Hepatocyte (in vitro differentiated cells): ENCODE data around the gene CTRB2. TPM values are rescaled to one million over a fixed set of nuclear protein-coding genes. Genes with fewer than 3 reads are reported as not detected.

ENCODE experiments used
- DNase-seq: peaks from one replicate; pipeline ENCODE4 v3.0.0-alpha.2; 2016; ENCODE audit warnings: low spot score
- H2AFZ ChIP-seq: fragments of 200-600 bp; sonication (generic); 2 replicates; pipeline ENCODE4 v1.6.0; 2016; ENCODE audit warnings: antibody characterized with exemption, mild to moderate bottlenecking
- H3K27ac ChIP-seq: fragments of 200-600 bp; sonication (generic); 2 replicates; pipeline ENCODE4 v1.5.1; 2016; ENCODE audit warnings: mild to moderate bottlenecking
- H3K27me3 ChIP-seq: fragments of 200-600 bp; sonication (generic); 2 replicates; pipeline ENCODE4 v1.6.1; 2016
- H3K36me3 ChIP-seq: fragments of 200-600 bp; sonication (generic); replicated peaks from 2 replicates; pipeline ENCODE4 v1.5.1; 2016; ENCODE audit warnings: low read depth; ENCODE audit not compliant: insufficient read depth
- H3K4me1 ChIP-seq: fragments of 200-600 bp; sonication (generic); 2 replicates; pipeline ENCODE4 v1.5.1; 2016; ENCODE audit warnings: mild to moderate bottlenecking, moderate library complexity; ENCODE audit not compliant: insufficient read depth
- H3K4me2 ChIP-seq: fragments of 200-600 bp; sonication (generic); 2 replicates; pipeline ENCODE4 v1.6.0; 2016
- H3K4me3 ChIP-seq: fragments of 200-600 bp; sonication (generic); 2 replicates; pipeline ENCODE4 v1.5.1; 2016; ENCODE audit warnings: mild to moderate bottlenecking
- H3K79me2 ChIP-seq: fragments of 200-600 bp; sonication (generic); 2 replicates; pipeline ENCODE4 v1.6.0; 2017; ENCODE audit warnings: mild to moderate bottlenecking
- H3K9me2 ChIP-seq: fragments of 200-600 bp; sonication (generic); replicated peaks from 2 replicates; pipeline ENCODE4 v1.6.0; 2017; ENCODE audit warnings: mild to moderate bottlenecking; ENCODE audit not compliant: insufficient read depth
- H3K9me3 ChIP-seq: fragments of 200-600 bp; sonication (generic); 2 replicates; pipeline ENCODE4 v1.5.1; 2016; ENCODE audit warnings: low read depth, mild to moderate bottlenecking
- H4K20me1 ChIP-seq: fragments of 200-600 bp; sonication (generic); 2 replicates; pipeline ENCODE4 v1.6.0; 2016; ENCODE audit warnings: mild to moderate bottlenecking; ENCODE audit not compliant: insufficient read depth, poor library complexity, severe bottlenecking
- EZH2 ChIP-seq: fragments of 200-600 bp; sonication (generic); IDR thresholded peaks from 2 replicates; pipeline ENCODE4 v1.6.1; 2016; ENCODE audit warnings: antibody characterized with exemption, mild to moderate bottlenecking, borderline replicate concordance
- EZH2phosphoT487 ChIP-seq: fragments of 200-600 bp; sonication (generic); IDR thresholded peaks from one replicate; pipeline ENCODE4 v1.6.1; 2018; ENCODE audit warnings: antibody characterized with exemption, mild to moderate bottlenecking, low read depth, moderate library complexity; ENCODE audit not compliant: unreplicated experiment, severe bottlenecking
- WGBS: methylation state at CpG from one replicate; pipeline ENCODE4 v1.1.6; 2016; ENCODE audit warnings: low lambda C conversion rate; ENCODE audit errors: missing lambda C conversion rate; 5-methylcytosine and 5-hydroxymethylcytosine counted together
- polyA plus RNA-seq: library from polyadenylated mRNA; unstranded; fragments of >200 nt; fragmentation: Nextera tagmentation; extraction: Ambion mirVana; gene quantifications from 2 replicates; pipeline ENCODE4 v1.2.1, GENCODE V29; 2016
- total RNA-seq: library from RNA; depleted of rRNA; stranded (reverse); fragments of >200 nt; gene quantifications from 2 replicates; pipeline ENCODE4 v1.2.3, GENCODE V29; 2014
- TF ChIP-seq, protein P1 (sequence below): fragments of 200-600 bp; sonication (generic); IDR thresholded peaks from 2 replicates; pipeline ENCODE4 v1.5.1; 2016; ENCODE audit warnings: antibody characterized with exemption, mild to moderate bottlenecking; ENCODE audit not compliant: poor library complexity

Gene CTRB2
- total and polyA plus RNA-seq, 2 experiments from 2014 or later: 0.44 TPM; not detected in 1

DNA sequence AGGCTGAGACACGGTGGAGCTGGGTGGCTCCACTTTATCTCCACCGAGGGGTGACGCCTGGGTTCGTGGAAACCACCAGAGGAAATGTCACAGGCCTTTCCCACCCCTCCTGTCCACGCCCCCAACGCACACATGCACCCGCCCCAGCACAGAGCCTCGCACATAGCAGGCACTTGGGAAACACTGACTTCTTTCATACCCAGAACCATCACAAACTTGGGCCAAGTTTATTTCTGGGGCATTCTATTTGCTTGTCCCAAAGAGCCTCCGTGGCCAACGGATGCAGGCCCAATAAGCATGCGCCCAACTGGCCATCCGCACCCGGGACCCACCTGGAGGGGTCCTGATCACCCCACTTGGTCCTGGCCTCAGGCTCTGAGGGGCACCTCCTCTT lies 41.2 kb upstream of the CTRB2 start:
- Histone ChIP-seq H4K20me1 (peaks cover 56% of the 10 kb centered on the region), H3K36me3 (no peaks in the 10 kb centered on the region), H3K9me3 (no peaks in the 10 kb centered on the region), H3K27ac (peak overlapping the region; percentile 96), H3K4me1 (peaks cover 86% of the 10 kb centered on the region), H3K9me2 (no peaks in the 10 kb centered on the region), H3K79me2 (peaks cover 82% of the 10 kb centered on the region), H3K4me2 (peak overlapping the region; percentile 99), H2AFZ (no peak overlapping the region), H3K27me3 (no peaks in the 10 kb centered on the region), H3K4me3 (no peak overlapping the region)
- 89% methylated on average over 13 of the region's 13 CpGs for WGBS
- no peak for DNase-seq
- TF ChIP-seq, protein P1, sequence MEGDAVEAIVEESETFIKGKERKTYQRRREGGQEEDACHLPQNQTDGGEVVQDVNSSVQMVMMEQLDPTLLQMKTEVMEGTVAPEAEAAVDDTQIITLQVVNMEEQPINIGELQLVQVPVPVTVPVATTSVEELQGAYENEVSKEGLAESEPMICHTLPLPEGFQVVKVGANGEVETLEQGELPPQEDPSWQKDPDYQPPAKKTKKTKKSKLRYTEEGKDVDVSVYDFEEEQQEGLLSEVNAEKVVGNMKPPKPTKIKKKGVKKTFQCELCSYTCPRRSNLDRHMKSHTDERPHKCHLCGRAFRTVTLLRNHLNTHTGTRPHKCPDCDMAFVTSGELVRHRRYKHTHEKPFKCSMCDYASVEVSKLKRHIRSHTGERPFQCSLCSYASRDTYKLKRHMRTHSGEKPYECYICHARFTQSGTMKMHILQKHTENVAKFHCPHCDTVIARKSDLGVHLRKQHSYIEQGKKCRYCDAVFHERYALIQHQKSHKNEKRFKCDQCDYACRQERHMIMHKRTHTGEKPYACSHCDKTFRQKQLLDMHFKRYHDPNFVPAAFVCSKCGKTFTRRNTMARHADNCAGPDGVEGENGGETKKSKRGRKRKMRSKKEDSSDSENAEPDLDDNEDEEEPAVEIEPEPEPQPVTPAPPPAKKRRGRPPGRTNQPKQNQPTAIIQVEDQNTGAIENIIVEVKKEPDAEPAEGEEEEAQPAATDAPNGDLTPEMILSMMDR: no peak
- TF ChIP-seq EZH2phosphoT487 (no peak), EZH2 (no peak)

DNA sequence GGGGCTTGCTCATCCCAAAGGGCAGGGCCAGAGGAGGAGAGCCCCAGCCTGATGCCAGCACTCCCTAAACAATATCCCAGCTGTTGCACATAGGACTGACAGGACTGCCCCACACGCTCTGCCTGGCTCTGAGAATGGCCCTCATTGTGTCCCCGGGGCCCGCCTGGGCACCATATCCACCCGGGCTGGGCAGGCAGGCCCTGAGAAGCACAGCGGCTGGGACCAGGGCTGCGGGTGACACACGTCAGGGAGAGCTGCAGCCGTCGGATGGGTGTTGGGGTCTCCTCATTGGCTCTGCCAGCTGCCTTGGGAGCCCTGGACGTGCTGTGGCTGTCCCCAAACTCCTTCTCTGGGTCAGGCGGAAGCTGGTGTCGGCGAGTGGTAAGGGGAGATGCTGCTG lies 40.3 kb upstream of the CTRB2 start:
- Histone ChIP-seq H3K9me3 (no peaks in the 10 kb centered on the region), H3K79me2 (peaks cover 82% of the 10 kb centered on the region), H3K9me2 (no peaks in the 10 kb centered on the region), H3K27me3 (no peaks in the 10 kb centered on the region), H3K4me3 (no peak overlapping the region), H3K4me1 (peaks cover 77% of the 10 kb centered on the region), H3K4me2 (peak overlapping the region; percentile 99), H2AFZ (no peak overlapping the region), H3K36me3 (no peaks in the 10 kb centered on the region), H4K20me1 (peaks cover 49% of the 10 kb centered on the region), H3K27ac (peak overlapping the region; percentile 96)
- TF ChIP-seq, protein P1: no peak
- TF ChIP-seq EZH2phosphoT487 (no peak), EZH2 (no peak)
- DNase-seq: no peak
- WGBS: 93% methylated on average over 13 of the region's 13 CpGs

DNA sequence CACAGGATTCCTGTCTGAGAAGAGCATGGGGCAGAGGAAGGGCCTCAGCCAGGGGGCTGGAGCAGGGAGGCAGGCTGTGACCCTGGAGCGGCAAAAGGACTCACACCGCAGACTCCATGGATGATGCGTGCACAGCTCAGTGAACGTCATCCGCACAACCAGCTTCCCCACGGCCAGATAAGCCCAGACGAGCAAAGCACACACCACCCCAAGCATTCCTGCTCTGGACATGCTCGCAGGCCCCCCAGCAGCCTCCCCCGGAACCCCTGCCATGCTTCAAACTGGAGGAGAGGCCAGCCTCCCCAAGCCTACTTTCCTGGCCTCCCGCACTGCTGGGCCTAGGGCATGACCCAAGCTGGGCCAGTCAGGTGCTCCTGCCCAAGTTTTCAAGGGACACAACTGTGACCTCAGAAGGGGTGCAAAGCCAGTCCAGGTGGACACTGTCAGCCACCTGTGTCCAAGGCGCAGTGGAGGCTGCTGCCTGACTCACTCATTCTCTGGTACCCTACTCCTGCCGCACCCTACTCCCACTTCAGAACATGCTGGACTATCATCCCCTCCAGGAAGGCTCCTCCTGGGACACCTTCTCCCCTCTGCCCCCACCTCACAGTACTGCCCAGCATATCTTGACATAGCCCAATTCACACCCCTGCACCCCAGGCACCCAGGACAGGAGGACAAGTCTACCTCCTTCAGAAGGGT lies 39.7 kb upstream of the CTRB2 start:
- Histone ChIP-seq H3K27ac (peak overlapping the region; percentile 96), H3K9me2 (no peaks in the 10 kb centered on the region), H4K20me1 (peaks cover 49% of the 10 kb centered on the region), H3K79me2 (peaks cover 85% of the 10 kb centered on the region), H2AFZ (no peak overlapping the region), H3K9me3 (no peaks in the 10 kb centered on the region), H3K27me3 (no peaks in the 10 kb centered on the region), H3K36me3 (no peaks in the 10 kb centered on the region), H3K4me2 (peak overlapping the region; percentile 99), H3K4me1 (peaks cover 71% of the 10 kb centered on the region), H3K4me3 (no peak overlapping the region)
- WGBS: 71% methylated on average over 11 of the region's 12 CpGs
- TF ChIP-seq, protein P1: no peak
- TF ChIP-seq EZH2 (no peak), EZH2phosphoT487 (no peak)
- DNase-seq: no peak
